ENCODE measurements around the gene SLC5A12. TPM values are rescaled to one million over a fixed set of nuclear protein-coding genes. Genes with fewer than 3 reads are reported as not detected.

Gene SLC5A12, protein sequence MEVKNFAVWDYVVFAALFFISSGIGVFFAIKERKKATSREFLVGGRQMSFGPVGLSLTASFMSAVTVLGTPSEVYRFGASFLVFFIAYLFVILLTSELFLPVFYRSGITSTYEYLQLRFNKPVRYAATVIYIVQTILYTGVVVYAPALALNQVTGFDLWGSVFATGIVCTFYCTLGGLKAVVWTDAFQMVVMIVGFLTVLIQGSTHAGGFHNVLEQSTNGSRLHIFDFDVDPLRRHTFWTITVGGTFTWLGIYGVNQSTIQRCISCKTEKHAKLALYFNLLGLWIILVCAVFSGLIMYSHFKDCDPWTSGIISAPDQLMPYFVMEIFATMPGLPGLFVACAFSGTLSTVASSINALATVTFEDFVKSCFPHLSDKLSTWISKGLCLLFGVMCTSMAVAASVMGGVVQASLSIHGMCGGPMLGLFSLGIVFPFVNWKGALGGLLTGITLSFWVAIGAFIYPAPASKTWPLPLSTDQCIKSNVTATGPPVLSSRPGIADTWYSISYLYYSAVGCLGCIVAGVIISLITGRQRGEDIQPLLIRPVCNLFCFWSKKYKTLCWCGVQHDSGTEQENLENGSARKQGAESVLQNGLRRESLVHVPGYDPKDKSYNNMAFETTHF
- total RNA-seq = 0.97 to 1.7 TPM (median 1.4 TPM) in 3 replicates
- long read RNA-seq = 0 reads

DNA sequence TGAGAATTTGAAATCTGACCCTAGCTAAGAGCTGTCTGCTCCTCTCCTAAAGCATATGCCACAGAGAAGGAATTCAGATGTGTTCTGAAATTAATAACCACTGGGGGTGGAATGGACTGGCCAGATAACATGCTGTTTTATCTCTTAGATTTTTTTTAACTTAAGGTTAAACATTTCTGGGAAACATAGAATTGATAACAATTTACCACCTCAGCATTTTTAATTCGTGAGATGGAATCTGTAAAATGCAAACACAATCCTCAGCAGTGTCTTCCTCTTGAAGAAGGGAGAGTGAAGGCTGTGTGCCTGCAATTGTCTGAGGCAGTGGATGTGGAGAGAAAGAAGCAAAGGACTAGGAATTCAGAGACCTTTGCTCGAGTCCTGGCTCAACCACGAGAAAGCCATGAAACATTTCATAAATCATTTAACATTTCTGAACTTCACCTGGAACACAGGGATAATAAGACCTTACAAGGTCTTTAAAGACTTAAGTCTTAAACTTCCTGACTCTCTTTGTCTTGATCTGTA, at the start of gene SLC5A12:
TSS of gene SLC5A12 (minus strand) at position 113 of the 528 bp plus-strand sequence. CDS start 346 bp downstream, outside the sequence.
- Mint-ChIP-seq H3K27me3 (ENCODE audit: low read depth) (no peaks in the 10 kb centered on the region), H3K4me1 (ENCODE audit: low read depth) (peaks cover 6% of the 10 kb centered on the region), H3K36me3 (ENCODE audit: low read depth) (no peaks in the 10 kb centered on the region), H3K4me3 (ENCODE audit: unreplicated experiment) (no peak within 1 kb of the TSS), H3K27ac (ENCODE audit: unreplicated experiment) (no peak within 1 kb of the TSS), H3K9me3 (ENCODE audit: low read depth) (peaks cover 3% of the 10 kb centered on the region)
- no peak for DNase-seq (ENCODE audit: low spot score)
- TF ChIP-seq, protein P1, sequence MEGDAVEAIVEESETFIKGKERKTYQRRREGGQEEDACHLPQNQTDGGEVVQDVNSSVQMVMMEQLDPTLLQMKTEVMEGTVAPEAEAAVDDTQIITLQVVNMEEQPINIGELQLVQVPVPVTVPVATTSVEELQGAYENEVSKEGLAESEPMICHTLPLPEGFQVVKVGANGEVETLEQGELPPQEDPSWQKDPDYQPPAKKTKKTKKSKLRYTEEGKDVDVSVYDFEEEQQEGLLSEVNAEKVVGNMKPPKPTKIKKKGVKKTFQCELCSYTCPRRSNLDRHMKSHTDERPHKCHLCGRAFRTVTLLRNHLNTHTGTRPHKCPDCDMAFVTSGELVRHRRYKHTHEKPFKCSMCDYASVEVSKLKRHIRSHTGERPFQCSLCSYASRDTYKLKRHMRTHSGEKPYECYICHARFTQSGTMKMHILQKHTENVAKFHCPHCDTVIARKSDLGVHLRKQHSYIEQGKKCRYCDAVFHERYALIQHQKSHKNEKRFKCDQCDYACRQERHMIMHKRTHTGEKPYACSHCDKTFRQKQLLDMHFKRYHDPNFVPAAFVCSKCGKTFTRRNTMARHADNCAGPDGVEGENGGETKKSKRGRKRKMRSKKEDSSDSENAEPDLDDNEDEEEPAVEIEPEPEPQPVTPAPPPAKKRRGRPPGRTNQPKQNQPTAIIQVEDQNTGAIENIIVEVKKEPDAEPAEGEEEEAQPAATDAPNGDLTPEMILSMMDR (IDR thresholded peaks at IDR 0.05) = no peak

DNA sequence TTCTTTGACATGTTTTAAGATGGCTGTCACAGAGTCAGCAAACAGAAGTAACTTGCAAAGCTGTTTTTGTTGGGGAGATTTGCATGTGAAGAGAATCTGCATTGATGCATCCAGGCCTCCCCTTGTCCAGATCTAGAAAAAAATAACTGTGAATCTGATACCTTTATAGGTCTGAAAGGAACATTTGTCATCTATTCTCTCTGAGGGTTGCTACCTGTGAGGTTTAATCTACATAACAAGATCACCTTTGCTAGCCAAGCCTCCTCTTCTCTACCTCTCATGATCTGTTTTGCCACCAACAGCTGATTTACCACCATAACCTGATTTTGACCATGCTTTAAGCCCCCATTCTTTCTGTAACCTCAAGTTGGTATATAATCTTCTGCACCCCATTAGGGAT, 47.2 kb upstream of the SLC5A12 start:
- Mint-ChIP-seq H3K4me1 (ENCODE audit: low read depth) (no peaks in the 10 kb centered on the region), H3K9me3 (ENCODE audit: low read depth) (peaks cover 3% of the 10 kb centered on the region), H3K36me3 (ENCODE audit: low read depth) (no peaks in the 10 kb centered on the region), H3K27ac (ENCODE audit: unreplicated experiment) (no peak overlapping the region), H3K4me3 (ENCODE audit: unreplicated experiment) (no peak overlapping the region), H3K27me3 (ENCODE audit: low read depth) (no peaks in the 10 kb centered on the region)
- TF ChIP-seq, protein P1 (IDR thresholded peaks at IDR 0.05) = no peak
- DNase-seq (ENCODE audit: low spot score) = no peak

DNA sequence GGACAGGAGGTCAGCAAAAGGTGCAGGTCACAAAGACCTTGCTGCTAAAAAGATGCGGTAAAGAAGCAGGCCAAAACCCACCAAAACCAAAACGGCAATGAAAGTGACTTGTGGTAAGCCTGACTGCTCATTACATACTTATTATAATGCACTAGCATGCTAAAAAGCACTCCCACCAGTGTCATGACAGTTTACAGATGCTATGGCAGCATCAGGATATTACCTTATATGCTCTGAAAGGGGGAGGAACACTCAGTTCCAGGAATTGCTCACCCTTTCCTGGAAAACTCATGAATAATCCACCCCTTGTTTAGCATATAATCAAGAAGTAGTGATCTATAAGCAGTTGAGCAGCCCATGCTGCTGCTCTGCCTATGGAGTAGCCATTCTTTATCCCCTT, 45.2 kb upstream of the SLC5A12 start:
- TF ChIP-seq, protein P1 (IDR thresholded peaks at IDR 0.05) = no peak

DNA sequence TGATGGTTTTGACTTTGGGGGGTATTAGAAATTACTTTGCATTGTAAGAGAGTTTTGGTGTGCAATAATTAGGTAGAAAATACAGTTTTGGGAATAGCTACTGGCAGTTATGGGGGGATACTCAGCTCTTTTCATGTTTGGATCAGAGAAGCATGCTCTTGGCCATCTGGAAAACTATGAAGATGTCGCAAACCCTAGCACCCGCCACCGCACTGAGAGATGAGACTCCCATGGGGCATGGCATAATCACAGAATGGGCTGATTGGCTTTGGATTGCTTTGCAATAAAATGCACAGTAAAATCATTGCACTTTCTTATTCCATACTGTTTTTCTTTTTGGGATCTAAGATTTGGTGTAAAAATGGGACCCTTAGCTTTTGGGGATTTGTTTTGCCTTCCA, 43.5 kb upstream of the SLC5A12 start:
- no peak overlapping the region for H3K4me3 Mint-ChIP-seq (ENCODE audit: unreplicated experiment)
- no peak for DNase-seq (ENCODE audit: low spot score)
- TF ChIP-seq, protein P1 (IDR thresholded peaks at IDR 0.05) = no peak
- H3K4me1 Mint-ChIP-seq (ENCODE audit: low read depth) = no peaks in the 10 kb centered on the region
- peaks cover 3% of the 10 kb centered on the region for H3K9me3 Mint-ChIP-seq (ENCODE audit: low read depth)
- H3K27ac Mint-ChIP-seq (ENCODE audit: unreplicated experiment) = no peak overlapping the region
- no peaks in the 10 kb centered on the region for H3K36me3 Mint-ChIP-seq (ENCODE audit: low read depth)
- no peaks in the 10 kb centered on the region for H3K27me3 Mint-ChIP-seq (ENCODE audit: low read depth)

More for the DNA sequence above, 45.2 kb upstream of the SLC5A12 start:
- no peak for DNase-seq (ENCODE audit: low spot score)
- H3K4me1 Mint-ChIP-seq (ENCODE audit: low read depth) = no peaks in the 10 kb centered on the region
- H3K4me3 Mint-ChIP-seq (ENCODE audit: unreplicated experiment) = no peak overlapping the region
- no peaks in the 10 kb centered on the region for H3K36me3 Mint-ChIP-seq (ENCODE audit: low read depth)
- no peak overlapping the region for H3K27ac Mint-ChIP-seq (ENCODE audit: unreplicated experiment)
- peaks cover 3% of the 10 kb centered on the region for H3K9me3 Mint-ChIP-seq (ENCODE audit: low read depth)
- no peaks in the 10 kb centered on the region for H3K27me3 Mint-ChIP-seq (ENCODE audit: low read depth)

DNA sequence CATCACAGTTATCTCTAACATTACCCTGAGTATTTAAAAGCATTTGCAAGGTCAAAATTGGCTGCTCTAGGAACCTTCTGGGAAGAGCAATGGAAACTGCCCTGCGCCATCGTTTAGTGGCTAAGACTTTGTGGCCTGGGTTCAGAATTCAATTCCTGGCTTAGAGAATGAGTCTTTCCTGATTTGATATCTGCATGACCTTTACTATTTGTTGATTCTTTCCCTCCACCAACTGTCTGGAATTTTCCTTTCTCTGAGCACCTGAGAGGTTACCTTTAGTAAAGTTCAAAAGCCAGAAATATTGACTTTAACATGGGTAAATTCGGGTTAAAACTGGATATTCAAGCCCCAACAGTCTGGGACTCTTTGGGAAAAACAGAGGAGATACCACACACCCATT, 43.0 kb upstream of the SLC5A12 start:
- TF ChIP-seq, protein P1 (IDR thresholded peaks at IDR 0.05) = no peak
- Mint-ChIP-seq H3K9me3 (ENCODE audit: low read depth) (peaks cover 3% of the 10 kb centered on the region), H3K4me1 (ENCODE audit: low read depth) (peaks cover 5% of the 10 kb centered on the region), H3K27me3 (ENCODE audit: low read depth) (no peaks in the 10 kb centered on the region), H3K4me3 (ENCODE audit: unreplicated experiment) (no peak overlapping the region), H3K27ac (ENCODE audit: unreplicated experiment) (no peak overlapping the region), H3K36me3 (ENCODE audit: low read depth) (no peaks in the 10 kb centered on the region)
- no peak for DNase-seq (ENCODE audit: low spot score)

Measured in chondrocyte (in vitro differentiated cells).